ENCODE measurements around the gene RPH3AL. TPM values are rescaled to one million over a fixed set of nuclear protein-coding genes. Genes with fewer than 3 reads are reported as not detected.
"Not testable (repeated sequence)": the region's sequence is repeated elsewhere in the genome, so short reads cannot be mapped to it uniquely, and the experiment has no call there.

The RPH3AL gene
- total RNA-seq, 1 donor from 2014 or later: 16.9 TPM

DNA sequence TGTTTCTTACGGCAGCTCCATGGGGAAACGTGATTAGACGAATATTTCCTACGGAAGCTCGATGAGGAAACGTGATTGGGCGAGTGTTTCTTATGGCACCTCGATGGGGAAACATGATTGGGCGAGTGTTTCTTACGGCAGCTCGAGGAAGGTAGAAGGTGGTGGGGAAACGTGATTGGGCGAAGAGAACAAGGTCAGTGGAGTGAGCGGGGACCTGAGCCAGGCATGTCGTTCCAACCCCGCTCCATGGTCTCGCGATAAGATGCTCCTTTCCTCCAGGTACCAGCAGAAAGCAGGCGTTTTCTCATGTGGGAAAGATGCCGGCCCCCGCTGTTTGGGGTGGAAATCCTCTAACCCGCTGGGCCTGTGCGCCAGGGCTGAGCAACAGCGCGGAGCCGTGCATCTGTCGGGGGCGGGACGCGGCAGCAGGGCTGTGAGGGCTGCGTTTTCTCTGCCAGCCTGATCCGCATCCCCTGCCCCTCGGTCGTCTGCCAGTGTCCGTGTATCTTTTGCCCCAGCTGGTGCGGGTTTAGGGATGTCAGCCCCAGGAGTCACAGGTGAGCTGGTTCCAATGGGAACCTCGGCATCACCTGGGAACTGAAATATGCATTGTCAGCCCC lies 145.6 kb downstream of the RPH3AL start:
- no peak overlapping the region for H3K27ac Mint-ChIP-seq
- no peak for DNase-seq (ENCODE audit: low spot score in 2 of 2, unreplicated experiment in 2 of 2)
- no peaks in the 10 kb centered on the region for H3K27me3 Mint-ChIP-seq (ENCODE audit: low read depth)
- TF ChIP-seq, protein P1, sequence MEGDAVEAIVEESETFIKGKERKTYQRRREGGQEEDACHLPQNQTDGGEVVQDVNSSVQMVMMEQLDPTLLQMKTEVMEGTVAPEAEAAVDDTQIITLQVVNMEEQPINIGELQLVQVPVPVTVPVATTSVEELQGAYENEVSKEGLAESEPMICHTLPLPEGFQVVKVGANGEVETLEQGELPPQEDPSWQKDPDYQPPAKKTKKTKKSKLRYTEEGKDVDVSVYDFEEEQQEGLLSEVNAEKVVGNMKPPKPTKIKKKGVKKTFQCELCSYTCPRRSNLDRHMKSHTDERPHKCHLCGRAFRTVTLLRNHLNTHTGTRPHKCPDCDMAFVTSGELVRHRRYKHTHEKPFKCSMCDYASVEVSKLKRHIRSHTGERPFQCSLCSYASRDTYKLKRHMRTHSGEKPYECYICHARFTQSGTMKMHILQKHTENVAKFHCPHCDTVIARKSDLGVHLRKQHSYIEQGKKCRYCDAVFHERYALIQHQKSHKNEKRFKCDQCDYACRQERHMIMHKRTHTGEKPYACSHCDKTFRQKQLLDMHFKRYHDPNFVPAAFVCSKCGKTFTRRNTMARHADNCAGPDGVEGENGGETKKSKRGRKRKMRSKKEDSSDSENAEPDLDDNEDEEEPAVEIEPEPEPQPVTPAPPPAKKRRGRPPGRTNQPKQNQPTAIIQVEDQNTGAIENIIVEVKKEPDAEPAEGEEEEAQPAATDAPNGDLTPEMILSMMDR (IDR thresholded peaks at IDR 0.05; ENCODE audit: unreplicated experiment): no peak
- H3K9me3 Mint-ChIP-seq: peaks cover 10% of the 10 kb centered on the region
- peaks cover 22% of the 10 kb centered on the region for H3K36me3 Mint-ChIP-seq
- H3K4me1 Mint-ChIP-seq: peaks cover 15% of the 10 kb centered on the region
- no peak overlapping the region for H3K4me3 Mint-ChIP-seq

DNA sequence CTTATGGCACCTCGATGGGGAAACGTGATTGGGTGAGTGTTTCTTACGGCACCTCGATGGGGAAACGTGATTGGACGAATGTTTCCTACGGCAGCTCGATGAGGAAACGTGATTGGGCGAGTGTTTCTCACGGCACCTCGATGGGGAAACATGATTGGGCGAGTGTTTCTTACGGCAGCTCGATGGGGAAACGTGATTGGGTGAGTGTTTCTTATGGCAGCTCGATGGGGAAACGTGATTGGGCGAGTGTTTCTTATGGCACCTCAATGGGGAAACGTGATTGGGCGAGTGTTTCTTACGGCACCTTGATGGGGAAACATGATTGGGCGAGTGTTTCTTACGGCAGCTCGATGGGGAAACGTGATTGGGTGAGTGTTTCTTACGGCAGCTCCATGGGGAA lies 146.1 kb downstream of the RPH3AL start:
- H3K27ac Mint-ChIP-seq; H3K27me3 Mint-ChIP-seq (ENCODE audit: low read depth); H3K4me3 Mint-ChIP-seq; H3K9me3 Mint-ChIP-seq; DNase-seq (ENCODE audit: low spot score in 2 of 2, unreplicated experiment in 2 of 2): not testable (repeated sequence)
- peaks cover 19% of the 10 kb centered on the region for H3K36me3 Mint-ChIP-seq
- peaks cover 15% of the 10 kb centered on the region for H3K4me1 Mint-ChIP-seq

DNA sequence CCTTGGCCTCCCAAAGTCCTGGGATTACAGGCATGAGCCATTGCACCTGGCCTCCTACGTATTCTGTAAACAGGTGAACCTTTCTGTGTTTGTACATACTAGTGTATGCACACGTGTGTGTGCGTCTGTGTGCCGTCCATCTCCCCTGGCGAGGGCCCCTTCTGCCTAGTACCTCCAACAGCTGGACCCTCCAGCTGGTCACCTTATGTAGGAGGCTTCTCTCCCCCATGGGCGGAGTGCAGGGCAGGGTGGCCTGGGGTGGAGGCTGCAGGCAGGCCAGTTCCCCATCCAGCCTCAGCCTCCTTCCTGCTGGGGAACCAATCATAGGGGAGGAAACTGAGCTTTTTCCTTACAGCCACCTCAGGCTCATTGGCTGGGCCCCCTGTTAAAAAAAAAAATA lies 146.8 kb downstream of the RPH3AL start:
- Mint-ChIP-seq H3K36me3 (peaks cover 16% of the 10 kb centered on the region), H3K4me3 (no peak overlapping the region), H3K9me3 (peaks cover 10% of the 10 kb centered on the region), H3K4me1 (peaks cover 18% of the 10 kb centered on the region), H3K27ac (no peak overlapping the region), H3K27me3 (ENCODE audit: low read depth) (no peaks in the 10 kb centered on the region)
- TF ChIP-seq, protein P1 (IDR thresholded peaks at IDR 0.05; ENCODE audit: unreplicated experiment): no peak
- no peak for DNase-seq (ENCODE audit: low spot score in 2 of 2, unreplicated experiment in 2 of 2)

DNA sequence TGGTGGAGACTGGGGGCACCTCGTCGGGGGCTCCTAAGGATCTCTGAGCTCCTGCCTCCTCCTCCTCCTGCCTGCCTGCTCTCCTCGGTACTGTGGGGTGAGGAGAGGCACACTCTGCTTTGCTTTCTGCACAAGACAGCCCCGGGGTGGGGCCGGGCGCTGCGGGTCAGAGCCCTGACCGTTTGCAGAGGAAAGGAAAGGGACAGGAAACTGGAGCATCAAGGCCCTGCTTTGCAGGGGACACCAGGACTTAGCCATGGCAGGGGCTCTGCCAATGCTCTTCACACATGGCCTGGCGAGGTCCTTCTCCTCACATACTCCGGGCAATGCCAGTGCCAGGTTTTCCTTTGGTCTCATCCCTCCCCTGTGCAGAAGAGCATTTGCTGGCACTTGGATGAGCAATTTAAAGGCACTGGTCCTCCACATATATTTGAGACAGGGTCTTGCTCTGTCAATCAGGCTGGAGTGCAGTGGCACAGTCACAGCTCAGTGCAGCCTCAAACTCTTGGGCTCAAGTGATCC lies 147.4 kb downstream of the RPH3AL start:
- Mint-ChIP-seq H3K4me3 (no peak overlapping the region), H3K4me1 (peaks cover 25% of the 10 kb centered on the region), H3K36me3 (peaks cover 13% of the 10 kb centered on the region), H3K27ac (peak overlapping the region; percentile 14), H3K9me3 (peaks cover 10% of the 10 kb centered on the region), H3K27me3 (ENCODE audit: low read depth) (no peaks in the 10 kb centered on the region)
- no peak for DNase-seq (ENCODE audit: low spot score in 2 of 2, unreplicated experiment in 2 of 2)
- TF ChIP-seq, protein P1 (IDR thresholded peaks at IDR 0.05; ENCODE audit: unreplicated experiment): no peak

DNA sequence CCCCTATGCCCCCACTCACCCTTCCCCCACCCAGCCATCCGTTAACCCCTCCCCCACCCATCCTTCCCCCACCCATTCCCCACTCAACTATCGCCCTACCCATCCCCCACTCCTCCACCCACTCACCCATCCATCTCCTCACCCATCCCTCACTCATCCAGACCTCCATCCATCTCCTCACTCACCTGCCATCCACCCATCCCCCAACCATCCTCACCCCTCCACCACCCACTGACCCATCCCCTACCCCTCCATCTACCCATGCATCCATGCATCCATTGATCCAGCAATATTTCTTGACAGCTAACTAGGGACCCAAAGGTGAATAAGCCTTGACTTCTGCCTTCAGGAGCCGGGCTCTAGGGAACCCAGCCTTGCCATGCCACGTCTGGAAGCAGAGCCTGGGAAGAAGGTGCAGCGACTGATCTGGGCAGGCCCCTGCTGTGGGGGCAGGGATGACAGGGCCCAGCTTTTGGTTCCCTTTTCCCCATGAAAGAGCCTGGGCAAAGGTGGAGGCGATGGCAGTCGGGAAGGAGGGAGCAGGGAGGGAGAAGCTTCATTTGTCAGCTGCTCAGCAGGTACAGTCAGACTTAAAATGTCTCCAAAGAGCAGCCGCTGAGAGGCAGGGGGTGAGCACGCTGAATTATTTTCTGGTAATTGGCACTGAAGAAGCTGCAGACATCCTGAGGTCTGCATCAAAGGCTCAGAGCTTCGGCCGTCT lies 148.0 kb downstream of the RPH3AL start:
- DNase-seq (ENCODE audit: low spot score in 2 of 2, unreplicated experiment in 2 of 2): no peak
- Mint-ChIP-seq H3K4me3 (no peak overlapping the region), H3K27me3 (ENCODE audit: low read depth) (no peaks in the 10 kb centered on the region), H3K27ac (peak overlapping the region; percentile 14), H3K9me3 (peaks cover 10% of the 10 kb centered on the region), H3K4me1 (peaks cover 31% of the 10 kb centered on the region), H3K36me3 (peaks cover 13% of the 10 kb centered on the region)
- TF ChIP-seq, protein P1 (IDR thresholded peaks at IDR 0.05; ENCODE audit: unreplicated experiment): no peak

DNA sequence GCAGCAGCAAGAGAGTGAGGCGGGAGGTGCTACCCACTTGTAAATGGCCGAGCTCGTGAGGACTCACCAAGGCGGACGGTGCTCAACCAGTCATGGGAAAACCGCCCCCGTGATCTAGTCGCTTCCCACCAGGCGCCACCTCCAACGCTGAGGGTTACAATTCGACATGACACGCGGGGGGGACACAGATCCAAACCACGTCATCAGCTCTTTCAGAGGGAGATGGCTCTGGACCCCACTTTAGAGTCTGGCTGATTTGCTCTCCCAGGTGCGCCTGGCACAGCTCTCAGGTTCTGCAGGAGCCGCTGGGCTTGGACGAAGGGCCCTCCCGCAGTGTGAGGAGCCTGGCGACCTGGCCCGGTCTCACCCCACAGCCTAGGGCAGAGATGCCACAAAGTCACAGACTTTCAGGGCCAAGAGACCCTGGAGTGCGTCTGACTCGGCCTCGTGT lies 150.1 kb downstream of the RPH3AL start:
- H3K27me3 Mint-ChIP-seq (ENCODE audit: low read depth): no peaks in the 10 kb centered on the region
- peaks cover 4% of the 10 kb centered on the region for H3K9me3 Mint-ChIP-seq
- DNase-seq (ENCODE audit: low spot score in 2 of 2, unreplicated experiment in 2 of 2): no peak
- TF ChIP-seq, protein P1 (IDR thresholded peaks at IDR 0.05; ENCODE audit: unreplicated experiment): no peak
- H3K36me3 Mint-ChIP-seq: peaks cover 8% of the 10 kb centered on the region
- H3K4me1 Mint-ChIP-seq: peaks cover 47% of the 10 kb centered on the region
- H3K4me3 Mint-ChIP-seq: no peak overlapping the region
- no peak overlapping the region for H3K27ac Mint-ChIP-seq

DNA sequence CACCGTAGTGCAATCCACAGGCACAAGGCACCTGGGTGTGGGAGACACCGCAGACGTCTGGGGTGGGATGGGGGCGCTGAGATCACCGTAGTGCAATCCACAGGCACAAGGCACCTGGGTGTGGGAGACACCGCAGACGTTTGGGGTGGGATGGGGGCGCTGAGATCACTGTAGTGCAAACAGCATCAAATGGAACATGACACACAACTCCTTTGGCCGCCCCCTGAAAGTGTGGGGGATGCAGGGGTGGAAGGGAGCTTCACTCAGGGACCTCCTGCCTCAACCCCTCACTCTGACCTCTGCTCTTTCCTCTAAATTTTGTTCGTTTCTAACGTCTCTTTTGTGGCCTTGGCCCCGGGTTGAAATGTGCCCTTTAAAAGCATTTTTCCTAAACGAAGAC lies 150.9 kb downstream of the RPH3AL start:
- not testable (repeated sequence) for DNase-seq (ENCODE audit: low spot score in 2 of 2, unreplicated experiment in 2 of 2); H3K36me3 Mint-ChIP-seq; H3K4me3 Mint-ChIP-seq; H3K27ac Mint-ChIP-seq; H3K9me3 Mint-ChIP-seq; H3K27me3 Mint-ChIP-seq (ENCODE audit: low read depth)
- peaks cover 49% of the 10 kb centered on the region for H3K4me1 Mint-ChIP-seq

DNA sequence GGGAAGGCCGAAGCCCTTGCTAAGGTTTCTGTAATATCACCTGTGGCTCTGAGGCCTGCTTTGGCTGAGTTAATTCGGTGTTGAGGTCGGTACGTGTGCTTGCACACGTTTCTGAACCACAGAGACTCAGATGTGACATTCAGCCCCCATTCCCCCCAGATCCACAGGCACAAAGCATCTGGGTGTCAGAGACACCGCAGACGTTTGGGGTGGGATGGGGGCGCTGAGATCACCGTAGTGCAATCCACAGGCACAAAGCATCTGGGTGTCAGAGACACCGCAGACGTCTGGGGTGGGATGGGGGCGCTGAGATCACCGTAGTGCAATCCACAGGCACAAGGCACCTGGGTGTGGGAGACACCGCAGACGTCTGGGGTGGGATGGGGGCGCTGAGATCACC lies 151.3 kb downstream of the RPH3AL start:
- H3K9me3 Mint-ChIP-seq; H3K4me3 Mint-ChIP-seq; H3K36me3 Mint-ChIP-seq; DNase-seq (ENCODE audit: low spot score in 2 of 2, unreplicated experiment in 2 of 2); H3K27me3 Mint-ChIP-seq (ENCODE audit: low read depth): not testable (repeated sequence)
- H3K4me1 Mint-ChIP-seq: peaks cover 53% of the 10 kb centered on the region
- H3K27ac Mint-ChIP-seq: peak overlapping the region; percentile 98

All from mesothelial cell of epicardium (in vitro differentiated cells).